ENCODE measurements around the gene AKNAD1. TPM values are rescaled to one million over a fixed set of nuclear protein-coding genes. Genes with fewer than 3 reads are reported as not detected.

AKNAD1 gene
- total and polyA plus RNA-seq, 11 donors = 0.14 to 0.59 TPM; not detected in 9

GRCh38 chr1:108878160-108878469, 21.2 kb upstream of the AKNAD1 start:
- no peaks in the 10 kb centered on the region for H3K36me3 ChIP-seq
- peak overlapping the region in 8 of 12 donors; percentile 71 to 97 (median 85) for H3K4me3 ChIP-seq
- H3K4me1 ChIP-seq = peaks cover 0 to 24% (median 4%) of the 10 kb centered on the region in 12 donors
- no peak for DNase-seq
- WGBS, 4 donors = 58 to 65% (median 61%) methylated on average over 4 of the region's 4 CpGs
- TF ChIP-seq POLR2A (IDR thresholded peaks at IDR 0.05) (no peak), CTCF (IDR thresholded peaks at IDR 0.05) (no peak)
- no peaks in the 10 kb centered on the region for H3K27me3 ChIP-seq
- ATAC-seq = no peak
- intact Hi-C loops (cut with DNase I) = loop anchor here in 3 of 10 donors (5.0 kb wide), 3 partner anchors 46 to 131 kb away; partner anchors contain the start of gene STXBP3 (in 1 of the 3)
- no peaks in the 10 kb centered on the region for H3K9me3 ChIP-seq
- H3K27ac ChIP-seq = peak overlapping the region in 2 of 12 donors; percentile 39 to 85

GRCh38 chr1:108877348-108878159, 20.7 kb upstream of the AKNAD1 start:
- 3 to 8% (median 5%) methylated on average over 30 of the region's 30 CpGs for WGBS, 4 donors
- Histone ChIP-seq H3K36me3 (no peaks in the 10 kb centered on the region), H3K27me3 (no peaks in the 10 kb centered on the region), H3K9me3 (no peaks in the 10 kb centered on the region), H3K4me3 (peak overlapping the region; percentile 65 to 97 (median 80)), H3K27ac (peak overlapping the region in 7 of 12 donors; percentile 4 to 85 (median 36)), H3K4me1 (peaks cover 0 to 24% (median 4%) of the 10 kb centered on the region in 12 donors)
- intact Hi-C loops (cut with DNase I) = loop anchor here in 4 of 10 donors (1.0 to 5.0 kb wide), 4 partner anchors 45 to 130 kb away; partner anchors contain the start of gene STXBP3 (in 1 of the 4)
- TF ChIP-seq POLR2A (IDR thresholded peaks at IDR 0.05) = no peak
- no peak for TF ChIP-seq CTCF (IDR thresholded peaks at IDR 0.05)
- DNase-seq = no peak
- ATAC-seq = peak in 1 of 4 donors; percentile 4

GRCh38 chr1:108871050-108871724, 14.3 kb upstream of the AKNAD1 start:
- H3K36me3 ChIP-seq = no peaks in the 10 kb centered on the region
- no peak overlapping the region for H3K27ac ChIP-seq
- no peak overlapping the region for H3K4me3 ChIP-seq
- DNase-seq (no peak), ATAC-seq (no peak)
- 69 to 82% (median 76%) methylated on average over 5 of the region's 5 CpGs for WGBS, 4 donors
- intact Hi-C loops (cut with DNase I) = no loop called here
- H3K9me3 ChIP-seq = no peaks in the 10 kb centered on the region
- peaks cover 0 to 3% (median under 1%) of the 10 kb centered on the region in 12 donors for H3K4me1 ChIP-seq
- TF ChIP-seq POLR2A (IDR thresholded peaks at IDR 0.05) (no peak), CTCF (IDR thresholded peaks at IDR 0.05) (no peak)
- peaks cover 0 to 2% (median 0%) of the 10 kb centered on the region in 9 donors for H3K27me3 ChIP-seq

- no peak for ATAC-seq
Measured at GRCh38 chr1:108865316-108865910, 8.5 kb upstream of the AKNAD1 start.

More at GRCh38 chr1:108865316-108865910, 8.5 kb upstream of the AKNAD1 start:
- Histone ChIP-seq H3K36me3 (no peaks in the 10 kb centered on the region), H3K9me3 (no peaks in the 10 kb centered on the region), H3K27ac (no peak overlapping the region), H3K4me1 (peaks cover 0 to 5% (median 0%) of the 10 kb centered on the region in 12 donors), H3K27me3 (peaks cover 0 to 4% (median 0%) of the 10 kb centered on the region in 9 donors), H3K4me3 (no peak overlapping the region)
- intact Hi-C loops (cut with DNase I) = no loop called here
- TF ChIP-seq POLR2A (IDR thresholded peaks at IDR 0.05) (no peak), CTCF (IDR thresholded peaks at IDR 0.05) (no peak)
- no peak for DNase-seq
- WGBS, 4 donors = 77 to 90% (median 80%) methylated on average over 4 of the region's 4 CpGs
